Measurements from ENCODE around the gene SPDYE2B.
"Not testable (repeated sequence)": the region's sequence is repeated elsewhere in the genome, so short reads cannot be mapped to it uniquely, and the experiment has no call there.

DNA sequence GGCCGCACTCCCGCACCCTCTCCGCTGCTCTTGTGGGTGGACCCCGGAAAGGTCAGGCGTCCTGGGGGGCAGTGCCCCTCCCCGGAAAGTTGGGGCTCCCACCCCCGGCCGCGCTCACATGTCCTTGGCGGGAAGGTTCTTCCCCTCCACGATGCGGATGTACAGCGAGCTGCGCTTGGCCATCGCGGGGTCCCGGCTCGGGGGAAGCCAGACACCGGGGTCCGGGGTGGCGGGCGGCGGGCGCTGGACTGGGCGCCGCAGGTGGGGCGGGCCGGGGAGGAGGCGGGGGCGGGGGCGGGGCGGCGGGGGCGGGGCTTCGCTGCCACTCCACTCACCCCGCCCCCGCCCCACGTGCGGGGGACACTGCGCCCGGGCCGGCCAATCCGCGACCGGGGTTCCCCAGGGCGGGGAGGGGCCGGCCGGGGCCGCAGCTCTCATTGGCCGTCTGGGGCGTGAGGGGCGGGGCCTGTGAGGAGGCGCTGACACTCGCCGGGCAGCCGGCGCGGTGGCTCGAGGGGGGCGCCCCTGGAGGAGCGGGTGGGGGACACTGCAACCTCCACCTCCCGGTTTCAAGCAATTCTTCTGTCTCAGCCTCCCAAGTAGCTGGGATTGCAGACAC is 33.5 kb upstream of the SPDYE2B start, which contains the start of gene RASA4:
- not testable (repeated sequence) for TF ChIP-seq POLR2AphosphoS5 (IDR thresholded peaks at IDR 0.05; ENCODE audit: low read depth, low read length); TAF1 (IDR thresholded peaks at IDR 0.05; ENCODE audit: borderline replicate concordance, low read depth, low read length)
